ENCODE data around the gene CD27.
"Not testable (repeated sequence)": the region's sequence is repeated elsewhere in the genome, so short reads cannot be mapped to it uniquely, and the experiment has no call there.

Gene CD27

DNA sequence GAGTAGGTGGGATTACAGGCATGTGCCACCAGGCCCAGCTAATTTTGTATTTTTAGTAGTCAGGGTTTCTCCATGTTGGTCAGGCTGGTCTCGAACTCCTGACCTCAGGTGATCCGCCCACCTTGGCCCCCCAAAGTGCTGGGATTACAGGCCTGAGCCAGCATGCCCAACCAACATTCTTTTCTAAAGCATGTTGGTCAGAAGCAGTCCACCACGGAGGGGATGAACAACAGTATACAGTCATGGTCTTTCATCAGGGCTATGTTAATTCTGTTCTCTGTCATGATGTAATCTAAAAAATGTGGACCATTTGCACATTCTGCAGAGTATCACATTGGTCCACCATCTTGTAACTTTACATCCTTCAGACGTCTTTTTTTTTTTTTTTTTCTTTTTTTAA is 44.7 kb downstream of the CD27 start:
- DNase-seq = no peak

DNA sequence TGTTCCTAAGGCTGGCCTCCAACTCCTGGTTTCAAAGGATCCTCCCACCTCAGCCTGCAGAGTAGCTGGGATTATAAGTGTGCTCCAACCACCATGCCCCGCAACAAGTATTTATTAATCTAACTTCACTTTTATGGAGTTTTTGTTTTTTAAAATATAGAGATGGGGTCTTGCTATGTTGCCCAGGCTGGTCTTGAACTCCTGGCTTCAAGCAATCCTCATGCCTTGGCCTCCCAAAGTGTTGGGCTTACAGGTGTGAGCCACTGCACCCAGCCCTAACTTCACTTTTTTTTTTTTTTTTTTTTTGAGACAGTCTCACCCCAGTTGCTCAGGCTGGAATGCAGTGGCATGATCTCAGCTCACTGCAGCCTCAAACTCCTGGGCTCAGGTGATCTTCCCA is 45.9 kb downstream of the CD27 start:
- not testable (repeated sequence) for DNase-seq

DNA sequence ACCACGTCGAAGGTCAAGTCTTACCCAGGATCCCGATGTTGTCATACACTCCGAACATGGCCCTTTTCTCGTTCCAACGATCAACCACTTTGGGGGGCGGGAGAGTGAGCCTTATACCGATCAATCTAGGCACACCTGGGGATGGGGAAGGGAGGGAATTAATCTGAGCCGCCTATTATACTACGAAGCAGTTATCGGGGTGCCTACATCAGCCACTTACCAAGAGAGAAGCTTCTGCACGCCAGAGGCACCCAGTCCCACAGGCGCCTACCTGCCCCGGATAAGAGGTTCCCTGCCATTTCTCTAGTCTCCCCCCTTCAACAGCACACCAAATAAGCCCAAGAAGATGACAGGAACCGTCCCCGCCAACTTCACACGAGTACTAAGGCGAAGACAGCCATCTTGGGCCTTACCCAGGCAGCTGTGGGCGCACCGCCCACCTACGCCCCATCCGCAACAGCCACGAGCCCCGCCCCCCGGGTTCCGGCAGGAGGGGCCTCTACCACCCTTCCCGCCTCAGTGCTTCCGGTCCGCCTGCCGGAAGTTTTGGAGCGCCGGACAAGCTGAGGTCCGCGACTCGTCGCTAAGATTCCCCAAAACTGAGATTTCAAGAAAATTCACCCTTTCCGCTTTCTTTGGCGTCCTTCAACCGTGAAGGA is 48.2 kb downstream of the CD27 start, which contains the start of gene MRPL51:
Gene MRPL51 (minus strand): TSS at position 425 of the 659 bp plus-strand sequence. CDS start 126 bp downstream, at position 299.
- DNase-seq = peak; percentile 98

DNA sequence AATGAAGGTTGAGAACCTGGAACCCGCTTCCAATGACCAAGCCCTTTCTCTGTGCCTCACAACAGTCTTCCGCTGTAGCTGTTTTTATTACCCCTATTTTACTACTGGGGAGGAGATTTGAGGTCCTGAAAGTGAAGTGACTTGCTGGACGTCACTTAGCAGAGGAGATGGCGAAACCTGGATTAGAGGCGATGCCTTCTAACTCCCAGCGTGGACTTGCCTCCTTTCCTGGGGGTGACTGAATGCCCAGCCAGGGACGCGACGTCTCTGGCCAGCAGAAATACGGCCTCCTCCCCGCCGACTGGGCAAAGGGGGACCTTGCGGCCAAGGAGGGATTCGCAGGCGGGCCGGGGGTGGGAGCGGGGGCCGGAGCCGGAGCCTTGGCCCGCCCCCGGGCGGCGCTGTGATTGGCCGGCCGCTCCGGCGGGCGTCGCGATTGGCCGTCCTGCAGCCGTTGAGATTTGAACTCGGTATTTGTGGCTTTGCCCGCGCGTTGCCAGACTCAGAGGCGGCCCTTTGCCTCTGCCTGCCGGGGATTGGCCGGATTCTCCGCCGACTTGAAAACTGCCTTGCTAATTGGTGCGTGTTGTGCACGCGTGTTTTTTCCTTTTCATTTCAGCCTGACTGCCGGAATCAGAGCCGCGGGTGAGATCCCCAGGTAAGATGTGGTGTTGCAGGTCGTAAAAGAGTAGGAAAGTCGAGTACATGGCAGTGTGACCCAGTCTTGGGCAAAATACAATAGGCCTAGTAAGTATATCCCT is 48.9 kb downstream of the CD27 start, which contains the start of gene NCAPD2:
Gene NCAPD2 (plus strand): TSS at position 606 of the 761 bp plus-strand sequence. CDS start 997 bp downstream, outside the sequence.
- peak; percentile 99 for DNase-seq

DNA sequence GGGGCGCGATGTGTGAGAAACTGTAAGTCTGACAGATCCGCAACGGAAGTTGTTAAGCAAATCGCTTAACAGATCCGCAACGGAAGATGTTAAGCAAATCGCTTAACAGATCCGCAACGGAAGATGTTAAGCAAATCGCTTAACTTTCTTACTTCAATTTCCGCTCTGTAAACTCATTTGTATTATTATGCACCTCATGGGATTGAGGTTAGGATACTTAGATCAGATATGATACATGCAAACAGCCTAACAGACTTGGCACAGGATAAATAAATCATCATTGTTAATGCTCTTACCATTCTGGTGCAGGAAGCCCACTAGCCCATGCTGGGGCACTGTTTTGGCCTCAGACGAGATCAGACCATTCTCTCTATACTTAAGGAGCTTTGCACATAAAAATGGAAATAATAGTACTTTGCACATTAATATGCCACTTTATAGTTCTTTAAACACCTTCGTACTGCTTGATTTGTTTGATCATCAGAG is 49.5 kb downstream of the CD27 start:
- DNase-seq = no peak

DNA sequence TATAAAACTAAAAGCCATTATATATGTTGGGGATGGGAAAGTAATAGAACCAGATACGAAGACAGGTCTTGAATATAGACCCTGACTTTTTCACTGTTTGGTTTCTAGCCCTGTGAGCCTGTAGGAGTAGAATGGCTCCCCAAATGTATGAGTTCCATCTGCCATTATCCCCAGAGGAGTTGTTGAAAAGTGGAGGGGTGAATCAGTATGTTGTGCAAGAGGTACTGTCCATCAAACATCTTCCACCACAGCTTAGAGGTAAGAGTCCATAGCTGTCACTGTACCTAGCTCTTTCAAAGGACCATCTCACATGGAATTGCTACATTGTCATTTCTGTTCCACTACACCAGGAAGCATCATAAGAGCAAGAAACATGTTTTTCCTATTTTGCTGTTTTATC is 50.2 kb downstream of the CD27 start:
- DNase-seq = peak; percentile 26

DNA sequence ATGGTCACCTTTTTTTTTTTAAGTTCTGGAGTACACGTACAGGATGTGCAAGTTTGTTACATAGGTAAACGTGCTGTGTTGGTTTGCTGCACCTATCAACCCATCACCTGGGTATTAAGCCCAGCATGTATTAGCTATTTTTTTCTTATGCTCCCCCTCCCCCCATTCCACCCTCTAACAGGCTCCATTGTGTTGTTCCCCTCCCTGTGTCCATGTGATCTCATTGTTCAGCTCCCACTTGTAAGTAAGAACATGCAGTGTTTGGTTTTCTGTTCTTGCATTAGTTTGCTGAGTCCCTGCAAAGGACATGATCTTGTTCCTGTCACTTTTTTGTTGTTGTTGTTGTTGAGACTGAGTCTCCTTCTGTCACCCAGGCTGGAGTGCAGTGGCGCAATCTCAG is 52.5 kb downstream of the CD27 start:
- DNase-seq = not testable (repeated sequence)

DNA sequence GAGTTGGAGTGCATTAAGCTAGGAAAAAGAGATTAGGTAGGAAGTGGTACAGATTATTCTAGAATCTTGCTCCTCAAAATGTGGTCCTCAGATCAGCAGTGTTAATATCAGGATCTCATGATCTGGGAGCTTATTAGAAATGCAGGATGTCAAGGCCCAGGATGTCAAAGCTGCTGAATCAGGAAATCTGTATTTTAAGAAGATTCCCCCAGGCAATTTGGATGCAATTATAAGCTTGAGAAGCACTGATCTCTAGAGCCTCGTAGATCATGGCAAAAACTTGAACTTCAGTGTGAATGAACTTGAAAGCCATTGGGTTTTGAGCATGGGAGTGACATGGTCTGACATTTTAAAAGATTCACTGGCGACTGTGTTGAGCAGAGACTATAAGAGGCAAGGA is 55.7 kb downstream of the CD27 start:
- no peak for DNase-seq
